Measurements from ENCODE around the gene PLXNA4.

- TF ChIP-seq POLR2AphosphoS5 (IDR thresholded peaks at IDR 0.05; ENCODE audit: low read depth, low read length): no peak
- TF ChIP-seq TAF1 (IDR thresholded peaks at IDR 0.05; ENCODE audit: low read depth, low read length): no peak
- TF ChIP-seq POLR2A (IDR thresholded peaks at IDR 0.05; ENCODE audit: low read depth, low read length): no peak
- TF ChIP-seq SPI1 (IDR thresholded peaks at IDR 0.05; ENCODE audit: low read depth, low read length): no peak
These were observed 422.0 kb downstream of the PLXNA4 start for GRCh38 chr7:132154248-132154647.
